Activated naive CD8-positive, alpha-beta T cell treated with anti-CD3 and anti-CD28 coated beads, Interleukin-2, amount 50 U/mL, for 24 hours (primary cell): Measurements from ENCODE around the gene NHS.
"Not testable (repeated sequence)": the region's sequence is repeated elsewhere in the genome, so short reads cannot be mapped to it uniquely, and the experiment has no call there.

Source experiments
- ATAC-seq: fragments of 150-1000 bp; cut with Tn5 transposase; one replicate; pipeline ENCODE4 v1.10.0; 2021
- DNase-seq: peaks from one replicate; pipeline ENCODE4 v3.0.0; 2021
- H3K27ac Mint-ChIP-seq: one replicate; pipeline ENCODE4 v1.8.0; 2021; ENCODE audit warnings: mild to moderate bottlenecking, mixed read lengths
- H3K27me3 Mint-ChIP-seq: one replicate; pipeline ENCODE4 v1.8.0; 2021; ENCODE audit warnings: mixed read lengths
- H3K36me3 Mint-ChIP-seq: one replicate; pipeline ENCODE4 v1.8.0; 2021; ENCODE audit warnings: low read depth, mixed read lengths
- H3K4me1 Mint-ChIP-seq: one replicate; pipeline ENCODE4 v1.8.0; 2021; ENCODE audit warnings: mixed read lengths
- H3K4me3 Mint-ChIP-seq: one replicate; pipeline ENCODE4 v1.8.0; 2021; ENCODE audit warnings: mild to moderate bottlenecking, moderate library complexity, mixed read lengths
- H3K9me3 Mint-ChIP-seq: one replicate; pipeline ENCODE4 v1.8.0; 2021; ENCODE audit warnings: mixed read lengths

Gene NHS

DNA sequence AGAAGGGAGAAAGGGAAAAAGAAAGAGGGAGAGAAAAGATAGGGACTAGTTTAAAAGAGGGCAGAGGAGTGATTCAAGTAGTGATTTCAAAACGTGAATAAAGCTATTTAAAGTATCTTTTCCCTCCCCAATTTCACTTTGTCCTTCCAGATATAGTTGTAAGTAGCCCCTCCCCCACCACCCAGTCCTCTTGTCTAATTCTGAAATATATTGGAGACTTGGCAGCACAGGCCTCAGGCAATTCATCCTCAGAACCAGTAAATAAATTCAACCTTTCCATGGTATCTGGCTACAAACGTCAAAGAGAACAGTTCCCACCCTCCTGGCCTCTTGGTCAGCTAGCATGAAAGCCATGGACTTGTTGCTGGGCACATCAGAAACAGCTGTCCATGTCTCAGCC is 192.8 kb downstream of the NHS start:
- Mint-ChIP-seq H3K4me1 (peaks cover 30% of the 10 kb centered on the region), H3K27ac (no peak overlapping the region), H3K27me3 (peaks cover 3% of the 10 kb centered on the region), H3K4me3 (no peak overlapping the region), H3K9me3 (peaks cover 4% of the 10 kb centered on the region), H3K36me3 (no peaks in the 10 kb centered on the region)
- ATAC-seq (no peak), DNase-seq (no peak)

DNA sequence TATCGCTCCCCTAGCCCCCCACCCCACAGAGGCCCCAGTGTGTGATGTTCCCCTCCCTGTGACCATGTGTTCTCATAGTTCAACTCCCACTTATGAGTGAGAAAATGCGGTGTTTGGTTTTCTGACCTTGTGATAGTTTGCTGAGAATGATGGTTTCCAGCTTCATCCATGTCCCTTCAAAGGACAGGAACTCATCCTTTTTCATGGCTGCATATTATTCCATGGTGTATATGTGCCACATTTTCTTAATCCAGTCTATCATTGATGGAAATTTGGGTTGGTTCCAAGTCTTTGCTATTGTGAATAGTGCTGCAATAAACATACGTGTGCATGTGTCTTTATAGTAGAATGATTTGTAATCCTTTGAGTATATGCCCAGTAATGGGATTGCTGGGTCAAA is 193.8 kb downstream of the NHS start:
- H3K9me3 Mint-ChIP-seq, DNase-seq, H3K36me3 Mint-ChIP-seq, H3K4me3 Mint-ChIP-seq, H3K27ac Mint-ChIP-seq, H3K27me3 Mint-ChIP-seq, ATAC-seq: not testable (repeated sequence)
- peaks cover 20% of the 10 kb centered on the region for H3K4me1 Mint-ChIP-seq

DNA sequence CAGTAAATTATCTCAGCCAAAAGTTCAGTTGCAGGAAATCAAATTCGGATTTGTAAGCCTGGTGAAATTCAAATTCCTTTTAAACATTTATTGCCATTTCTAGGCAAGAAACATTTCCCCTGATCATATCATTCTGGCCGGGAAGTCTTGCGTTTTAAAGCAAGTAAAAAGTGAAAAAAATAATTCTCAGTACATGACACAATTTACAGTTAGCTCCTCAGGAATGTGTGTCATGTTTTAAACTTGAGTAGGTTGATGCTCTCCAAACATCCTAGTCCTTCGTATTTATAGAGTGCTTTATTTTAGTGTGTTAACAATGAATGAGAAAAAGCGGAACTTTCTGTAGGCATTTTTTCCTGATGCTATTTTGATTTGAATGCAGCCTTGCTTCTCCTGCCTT is 204.0 kb downstream of the NHS start:
- Mint-ChIP-seq H3K27me3 (peaks cover 16% of the 10 kb centered on the region), H3K9me3 (no peaks in the 10 kb centered on the region), H3K4me3 (no peak overlapping the region), H3K4me1 (no peaks in the 10 kb centered on the region), H3K36me3 (no peaks in the 10 kb centered on the region), H3K27ac (no peak overlapping the region)
- ATAC-seq, result no peak
- DNase-seq, result no peak

DNA sequence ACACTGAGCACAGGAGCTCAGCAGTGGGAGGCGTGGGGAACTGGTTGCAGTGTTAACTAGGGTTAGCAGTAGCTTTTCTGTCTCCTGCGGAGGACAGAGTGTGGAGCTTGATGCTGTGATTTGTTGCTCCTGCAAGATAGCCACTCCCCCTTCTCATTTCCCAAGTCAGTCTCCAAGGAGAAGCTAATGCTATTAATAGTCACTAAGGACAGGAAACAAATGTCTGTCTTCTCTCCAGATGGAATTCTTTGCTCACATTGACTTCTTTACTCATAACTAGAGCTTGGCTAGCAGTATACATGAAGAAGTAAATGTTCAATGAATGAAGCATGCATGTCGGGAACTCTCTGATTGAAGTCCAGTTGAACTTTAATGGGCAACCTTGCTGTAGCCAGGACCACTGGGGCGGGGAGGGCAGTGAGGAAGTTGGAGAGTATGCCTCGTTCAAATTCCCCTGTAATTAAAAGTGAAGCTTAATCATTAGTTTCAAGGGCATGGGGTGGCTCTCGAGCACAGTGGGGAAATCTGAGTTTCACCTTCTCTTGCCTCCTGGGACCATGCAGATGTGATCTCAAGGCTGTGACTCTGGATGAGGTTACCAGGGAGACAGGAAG is 205.6 kb downstream of the NHS start:
- no peak overlapping the region for H3K4me3 Mint-ChIP-seq
- H3K9me3 Mint-ChIP-seq, result no peaks in the 10 kb centered on the region
- no peak overlapping the region for H3K27ac Mint-ChIP-seq
- no peak for ATAC-seq
- DNase-seq, result no peak
- H3K27me3 Mint-ChIP-seq, result peaks cover 14% of the 10 kb centered on the region
- H3K4me1 Mint-ChIP-seq, result no peaks in the 10 kb centered on the region
- no peaks in the 10 kb centered on the region for H3K36me3 Mint-ChIP-seq

DNA sequence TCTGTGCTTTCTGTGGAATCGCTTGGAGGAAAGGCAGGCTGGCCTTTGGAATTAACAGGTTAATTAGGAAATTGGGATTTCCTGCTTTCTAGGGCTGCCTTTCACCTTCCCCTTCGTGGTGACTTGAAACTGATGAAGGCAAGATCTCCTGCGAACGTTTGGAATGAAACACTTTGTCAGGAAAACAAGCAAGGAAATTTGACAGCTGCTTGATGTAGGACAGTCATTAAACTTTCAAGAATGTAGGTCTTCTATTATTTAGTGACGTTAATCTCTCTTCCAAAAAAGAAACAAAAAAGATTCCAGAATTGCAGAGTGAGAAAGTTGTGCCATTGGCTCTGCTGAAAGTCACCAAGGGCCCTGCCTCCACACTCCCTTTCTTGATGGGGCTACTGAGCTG is 206.6 kb downstream of the NHS start:
- no peaks in the 10 kb centered on the region for H3K36me3 Mint-ChIP-seq
- no peaks in the 10 kb centered on the region for H3K9me3 Mint-ChIP-seq
- no peak overlapping the region for H3K27ac Mint-ChIP-seq
- DNase-seq (no peak), ATAC-seq (no peak)
- peaks cover 14% of the 10 kb centered on the region for H3K27me3 Mint-ChIP-seq
- H3K4me1 Mint-ChIP-seq, result no peaks in the 10 kb centered on the region
- no peak overlapping the region for H3K4me3 Mint-ChIP-seq

DNA sequence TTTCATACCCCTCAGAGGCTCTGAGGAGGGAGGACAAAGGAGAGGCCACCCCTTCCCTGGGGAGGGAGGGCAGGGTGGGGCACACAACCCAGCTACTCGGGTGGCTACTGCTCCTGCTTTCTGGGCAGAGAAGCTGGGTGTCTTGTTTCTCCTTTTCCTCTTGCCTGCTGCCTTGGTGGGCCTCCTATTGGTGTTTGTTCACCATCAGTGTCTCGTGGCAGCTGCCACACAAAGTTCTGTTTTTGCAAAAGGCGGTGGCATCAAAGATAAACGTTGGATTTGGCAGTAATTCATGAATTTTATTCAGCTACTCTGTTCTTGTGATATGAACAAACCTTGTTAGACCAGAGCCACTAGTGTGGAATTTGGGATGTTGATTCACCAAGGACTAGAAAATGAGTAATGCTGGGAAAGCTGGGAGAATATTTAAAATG is 209.3 kb downstream of the NHS start:
- no peak for ATAC-seq
- Mint-ChIP-seq H3K4me3 (no peak overlapping the region), H3K27ac (no peak overlapping the region), H3K36me3 (no peaks in the 10 kb centered on the region), H3K27me3 (peaks cover 12% of the 10 kb centered on the region), H3K4me1 (peaks cover 11% of the 10 kb centered on the region), H3K9me3 (no peaks in the 10 kb centered on the region)
- DNase-seq, result no peak

DNA sequence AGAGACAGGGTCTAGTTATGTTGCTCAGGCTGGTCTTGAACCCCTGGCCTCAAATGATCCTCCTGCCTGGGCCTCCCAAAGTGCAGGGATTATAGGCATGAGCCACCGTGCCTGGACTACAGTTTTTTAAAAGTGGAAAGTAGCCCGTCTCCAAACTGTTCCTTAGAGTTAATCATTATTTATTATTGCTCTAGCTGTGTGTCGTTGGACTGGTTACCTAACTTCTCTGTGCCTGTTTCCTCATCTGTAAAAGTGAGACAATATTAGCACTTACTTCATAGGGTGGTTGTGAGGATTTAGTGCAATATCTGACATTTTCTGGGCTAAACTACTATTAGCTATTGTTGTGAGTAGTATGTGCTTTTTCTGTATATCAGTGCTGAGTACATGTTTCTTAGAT is 210.0 kb downstream of the NHS start:
- H3K27me3 Mint-ChIP-seq, result peaks cover 13% of the 10 kb centered on the region
- H3K4me1 Mint-ChIP-seq, result peaks cover 11% of the 10 kb centered on the region
- no peaks in the 10 kb centered on the region for H3K36me3 Mint-ChIP-seq
- ATAC-seq (no peak), DNase-seq (no peak)
- H3K4me3 Mint-ChIP-seq, result no peak overlapping the region
- H3K27ac Mint-ChIP-seq, result no peak overlapping the region
- no peaks in the 10 kb centered on the region for H3K9me3 Mint-ChIP-seq

DNA sequence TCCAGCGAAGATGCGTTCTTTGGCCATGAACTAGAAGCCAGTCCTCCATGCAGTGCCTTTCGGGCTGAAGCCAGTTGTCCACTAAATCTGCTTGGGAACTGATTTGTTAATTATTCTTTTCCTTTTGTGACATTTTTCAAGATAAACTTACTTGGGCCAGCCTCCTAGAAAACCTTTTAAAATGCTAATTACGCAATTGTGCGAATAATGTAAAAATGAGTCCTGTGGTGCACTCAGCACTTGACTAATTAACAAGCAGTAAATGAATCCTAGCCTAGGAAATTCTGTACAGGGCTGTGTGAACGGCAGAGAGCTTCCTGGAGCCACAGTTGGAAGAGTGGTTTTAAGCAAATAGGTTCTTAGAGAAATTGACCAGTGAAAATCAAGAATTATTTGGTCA is 212.4 kb downstream of the NHS start:
- H3K4me3 Mint-ChIP-seq, result no peak overlapping the region
- peaks cover 25% of the 10 kb centered on the region for H3K4me1 Mint-ChIP-seq
- no peaks in the 10 kb centered on the region for H3K9me3 Mint-ChIP-seq
- H3K27me3 Mint-ChIP-seq, result peaks cover 9% of the 10 kb centered on the region
- no peak for DNase-seq
- ATAC-seq, result no peak
- no peak overlapping the region for H3K27ac Mint-ChIP-seq
- H3K36me3 Mint-ChIP-seq, result no peaks in the 10 kb centered on the region

DNA sequence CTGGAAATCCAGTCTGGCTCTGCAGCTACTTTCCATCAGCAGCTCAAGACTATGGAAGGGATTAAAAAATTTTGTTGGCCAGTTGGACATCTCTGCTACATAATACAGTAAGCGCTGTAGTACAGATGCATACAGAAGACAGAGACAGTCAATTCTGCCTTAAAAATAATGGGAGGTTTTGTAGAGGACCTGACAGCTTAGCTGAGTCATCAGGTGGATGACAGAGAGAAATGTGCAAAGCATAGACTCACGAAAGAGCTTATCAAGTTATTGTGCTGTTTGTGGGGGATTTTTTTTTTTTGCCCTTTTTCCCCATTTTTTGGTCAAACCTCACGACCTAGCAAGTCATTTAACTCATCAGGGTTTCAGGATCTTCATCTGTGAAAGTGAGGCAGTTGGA is 213.3 kb downstream of the NHS start:
- no peaks in the 10 kb centered on the region for H3K36me3 Mint-ChIP-seq
- no peak overlapping the region for H3K4me3 Mint-ChIP-seq
- ATAC-seq (no peak), DNase-seq (no peak)
- H3K27ac Mint-ChIP-seq, result no peak overlapping the region
- H3K4me1 Mint-ChIP-seq, result peaks cover 25% of the 10 kb centered on the region
- H3K9me3 Mint-ChIP-seq, result no peaks in the 10 kb centered on the region
- peaks cover 7% of the 10 kb centered on the region for H3K27me3 Mint-ChIP-seq

DNA sequence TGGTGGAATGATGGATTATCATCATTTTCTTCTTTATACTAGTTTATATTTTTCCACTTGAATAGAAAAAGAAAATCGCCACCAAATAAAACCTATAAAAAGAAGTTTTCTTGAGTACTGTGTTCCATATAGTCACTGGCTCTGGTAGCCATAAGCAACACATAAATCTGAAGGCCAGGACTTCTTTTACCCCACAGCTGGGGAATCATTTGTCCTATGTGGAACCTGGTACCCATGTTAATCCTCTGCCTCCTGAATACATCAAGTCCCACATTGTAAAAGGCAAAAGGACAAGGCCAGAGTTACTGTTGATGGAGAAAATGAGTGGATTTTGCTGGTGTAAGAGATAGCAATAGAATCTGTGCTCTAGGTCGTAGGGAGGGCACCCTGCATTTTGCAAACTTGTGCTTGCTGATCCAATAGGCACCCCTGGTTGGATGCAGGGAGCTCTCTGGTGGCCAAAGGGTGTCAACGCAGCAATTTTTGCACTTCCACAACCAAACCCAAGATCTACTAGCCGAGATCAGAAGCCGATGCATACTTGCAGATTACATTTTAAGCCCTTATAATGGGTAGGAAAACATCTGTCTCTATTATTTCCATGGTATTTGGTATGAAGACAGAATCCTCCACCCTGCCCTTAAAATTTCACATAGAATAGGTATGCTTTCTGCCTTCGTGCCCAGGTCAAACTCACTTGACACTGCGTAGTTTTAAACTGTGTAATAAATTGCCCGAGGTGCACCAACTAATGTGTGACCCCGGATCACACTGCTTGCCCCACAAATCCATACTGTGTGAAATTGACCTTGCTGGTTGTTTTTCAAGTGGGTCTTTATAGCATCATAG is 216.1 kb downstream of the NHS start:
- ATAC-seq (peak; percentile 76), DNase-seq (peak; percentile 28)
- Mint-ChIP-seq H3K4me1 (peaks cover 25% of the 10 kb centered on the region), H3K27ac (peak overlapping the region; percentile 18), H3K36me3 (no peaks in the 10 kb centered on the region), H3K27me3 (peaks cover 7% of the 10 kb centered on the region), H3K4me3 (no peak overlapping the region), H3K9me3 (no peaks in the 10 kb centered on the region)

DNA sequence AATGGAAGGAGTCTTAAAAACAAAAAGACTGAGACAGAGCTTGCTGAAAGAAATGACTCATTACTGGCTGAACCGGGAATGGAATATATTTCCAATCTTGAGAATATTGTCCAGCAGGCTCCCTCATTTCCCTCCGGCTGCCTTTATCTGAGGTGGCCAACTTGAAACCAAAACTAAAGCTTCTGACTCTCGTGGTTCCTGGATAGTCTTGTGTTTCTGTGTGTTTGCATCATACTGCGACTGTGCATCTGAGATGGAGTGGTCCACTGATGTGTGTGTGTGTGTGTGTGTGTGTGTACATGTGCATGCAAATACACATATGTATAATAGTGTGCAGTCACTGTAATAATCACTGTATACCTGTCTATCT is 216.7 kb downstream of the NHS start:
- no peaks in the 10 kb centered on the region for H3K9me3 Mint-ChIP-seq
- DNase-seq, result no peak
- peaks cover 7% of the 10 kb centered on the region for H3K27me3 Mint-ChIP-seq
- H3K4me1 Mint-ChIP-seq, result peaks cover 25% of the 10 kb centered on the region
- no peaks in the 10 kb centered on the region for H3K36me3 Mint-ChIP-seq
- peak; percentile 63 for ATAC-seq
- no peak overlapping the region for H3K4me3 Mint-ChIP-seq
- H3K27ac Mint-ChIP-seq, result peak overlapping the region; percentile 18

DNA sequence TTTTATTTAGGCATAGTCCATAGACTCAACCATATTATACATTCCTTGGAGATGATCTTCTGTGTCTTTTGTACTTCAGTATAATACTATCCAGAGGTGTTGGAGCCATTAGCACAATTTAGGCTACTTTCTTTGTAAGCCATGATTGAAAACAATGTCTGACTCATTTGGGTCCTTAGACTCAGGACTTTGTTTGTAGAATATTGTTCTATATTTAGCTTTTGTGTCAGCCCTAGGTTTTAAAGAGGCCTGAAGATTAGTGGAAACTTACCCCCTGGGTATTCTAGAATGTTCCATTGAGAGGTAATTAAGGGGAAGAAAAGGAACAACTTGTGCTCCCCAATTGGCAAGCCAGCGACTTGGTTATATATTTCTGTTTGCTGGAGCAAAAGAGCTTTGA is 217.1 kb downstream of the NHS start:
- Mint-ChIP-seq H3K4me3 (no peak overlapping the region), H3K27me3 (peaks cover 7% of the 10 kb centered on the region), H3K4me1 (peaks cover 25% of the 10 kb centered on the region), H3K36me3 (no peaks in the 10 kb centered on the region), H3K27ac (no peak overlapping the region), H3K9me3 (no peaks in the 10 kb centered on the region)
- DNase-seq (no peak), ATAC-seq (no peak)

DNA sequence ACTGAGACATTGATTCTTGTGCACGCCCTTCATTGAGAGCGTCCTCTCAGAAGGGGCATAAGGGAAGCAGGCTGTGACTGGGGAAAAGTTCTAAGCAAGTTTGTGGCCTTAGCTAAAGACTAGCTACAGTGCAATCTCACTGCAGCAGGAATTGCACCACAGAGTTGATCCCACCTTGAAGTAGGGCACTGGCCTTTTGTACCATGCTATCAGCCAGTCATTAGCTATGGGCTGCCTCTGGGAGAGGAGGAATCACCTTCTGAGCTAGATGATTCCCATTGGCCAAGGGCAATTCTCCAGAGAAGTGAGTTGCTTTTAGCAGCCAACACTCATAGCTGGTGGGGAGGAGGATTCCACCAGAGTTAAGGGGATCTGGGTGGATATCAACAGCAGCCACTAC is 219.7 kb downstream of the NHS start:
- Mint-ChIP-seq H3K27me3 (peaks cover 6% of the 10 kb centered on the region), H3K9me3 (no peaks in the 10 kb centered on the region), H3K4me3 (no peak overlapping the region), H3K27ac (no peak overlapping the region), H3K36me3 (no peaks in the 10 kb centered on the region), H3K4me1 (peaks cover 14% of the 10 kb centered on the region)
- ATAC-seq (no peak), DNase-seq (no peak)

DNA sequence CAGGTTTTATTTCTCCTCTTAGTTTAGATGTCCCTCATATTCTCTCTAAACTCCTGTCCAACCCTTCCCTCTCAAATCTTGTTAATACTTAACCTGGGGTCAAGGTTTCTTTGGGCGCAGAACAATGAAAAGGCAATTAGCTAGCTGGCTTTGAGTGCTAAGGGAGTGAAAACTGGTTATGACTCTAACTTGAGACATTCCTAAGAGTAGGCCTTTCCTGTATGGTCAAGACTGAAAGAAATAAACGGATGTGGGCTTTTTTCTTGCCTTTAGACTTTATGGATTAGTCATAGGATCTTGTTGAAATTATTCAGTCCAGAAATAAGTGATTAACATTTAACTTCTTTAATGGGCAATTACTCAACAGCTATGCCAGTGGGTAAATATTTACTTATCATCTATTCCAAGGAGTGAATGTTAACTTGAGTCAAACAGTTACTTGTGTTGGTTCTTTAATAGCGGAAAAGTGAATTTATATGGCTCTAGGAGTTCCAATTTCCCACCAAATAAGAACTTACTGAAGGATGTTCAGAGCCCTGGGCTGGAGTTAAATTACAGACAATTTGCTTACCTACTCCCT is 220.5 kb downstream of the NHS start:
- Mint-ChIP-seq H3K4me1 (peaks cover 14% of the 10 kb centered on the region), H3K9me3 (no peaks in the 10 kb centered on the region), H3K4me3 (no peak overlapping the region), H3K27ac (no peak overlapping the region), H3K27me3 (peaks cover 8% of the 10 kb centered on the region), H3K36me3 (no peaks in the 10 kb centered on the region)
- DNase-seq (no peak), ATAC-seq (no peak)

DNA sequence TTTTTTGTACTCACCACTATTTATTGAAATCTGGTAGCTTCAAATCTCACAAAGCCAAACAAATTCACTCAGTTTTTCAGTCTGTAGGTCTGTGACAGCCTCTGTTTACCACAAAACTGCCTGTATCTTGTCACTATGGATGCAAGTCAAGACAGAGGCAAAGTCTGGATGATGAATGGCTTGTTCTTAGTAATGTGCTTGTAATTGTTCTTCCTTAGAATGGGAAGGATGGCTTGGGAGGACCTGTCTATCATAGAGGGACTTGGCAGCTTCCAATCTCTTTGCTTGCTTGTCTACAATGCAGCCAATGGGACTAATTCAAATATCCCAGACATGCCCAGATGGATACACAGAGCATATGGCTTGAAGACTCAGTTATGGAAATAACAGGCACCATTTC is 221.1 kb downstream of the NHS start:
- H3K27me3 Mint-ChIP-seq, result peaks cover 11% of the 10 kb centered on the region
- ATAC-seq, result no peak
- H3K36me3 Mint-ChIP-seq, result no peaks in the 10 kb centered on the region
- no peak overlapping the region for H3K4me3 Mint-ChIP-seq
- DNase-seq, result no peak
- H3K9me3 Mint-ChIP-seq, result no peaks in the 10 kb centered on the region
- no peak overlapping the region for H3K27ac Mint-ChIP-seq
- H3K4me1 Mint-ChIP-seq, result peaks cover 11% of the 10 kb centered on the region
